Endothelial cell of umbilical vein (primary cell): ENCODE data around the gene CD2AP. TPM values are rescaled to one million over a fixed set of nuclear protein-coding genes. Genes with fewer than 3 reads are reported as not detected.

Source experiments
- BruUV-seq: library from RNA; stranded (reverse); fragments of 400-500 nt; replicated peaks from 2 replicates; lab custom pipeline; 2021; lab: Mats Ljungman, UMichigan
- CTCF ChIA-PET: fragments of 300-600, 350-600 bp; sonication (Branson Sonifier 250); formaldehyde crosslinking; loops from one replicate; lab custom pipeline; 2021; ENCODE audit warnings: antibody characterized with exemption, inconsistent platforms; lab: Charles Lee
- POLR2A ChIA-PET: fragments of 300-600, 350-600 bp; sonication (Branson Sonifier 250); formaldehyde crosslinking; loops from one replicate; lab custom pipeline; 2021; ENCODE audit warnings: antibody characterized with exemption, inconsistent platforms; lab: Charles Lee
- DNase-seq: peaks from one replicate; pipeline ENCODE4 v3.0.0-alpha.2; 2011; ENCODE audit warnings: low read depth, low spot score
- FAIRE-seq: peaks from 2 replicates; lab custom pipeline; 2011; peaks lifted over from hg19 to GRCh38; lab: Jason Lieb, UNC
- H2AFZ ChIP-seq: 2 replicates; pipeline ENCODE4 v1.6.0; 2012; ENCODE audit warnings: low read depth, low read length, control low read depth, inconsistent platforms
- H3K27ac ChIP-seq: 2 replicates; pipeline ENCODE4 v1.5.1; 2011; ENCODE audit warnings: low read depth, mild to moderate bottlenecking, control low read depth, low read length, moderate library complexity; ENCODE audit not compliant: insufficient read depth
- H3K27me3 ChIP-seq, 2 experiments: 2 replicates each; pipeline versions ENCODE4 v1.6.0 to v1.6.1; 2011; ENCODE audit warnings: low read length in 2 of 2, mixed read lengths in 1 of 2; ENCODE audit not compliant: control insufficient read depth in 2 of 2, insufficient read depth in 2 of 2
- H3K36me3 ChIP-seq, 2 experiments: 2 replicates in 1 of 2; 3 replicates in 1 of 2; pipeline ENCODE4 v1.5.1; 2011; ENCODE audit warnings: low read length in 2 of 2, mild to moderate bottlenecking in 1 of 2, moderate library complexity in 1 of 2; ENCODE audit not compliant: control insufficient read depth in 2 of 2, insufficient read depth in 2 of 2; ENCODE audit errors: extremely low read depth in 1 of 2
- H3K4me1 ChIP-seq: 3 replicates; pipeline ENCODE4 v1.5.1; 2011; ENCODE audit warnings: mild to moderate bottlenecking, low read length; ENCODE audit not compliant: control insufficient read depth, insufficient read depth; ENCODE audit errors: extremely low read depth
- H3K4me2 ChIP-seq: 2 replicates; pipeline ENCODE4 v1.6.1; 2011; ENCODE audit warnings: low read length, control low read depth, mixed read lengths; ENCODE audit not compliant: insufficient read depth
- H3K4me3 ChIP-seq, 3 experiments: fragments of 200-600 bp in 1 of 3; sonication (generic), shearing (Covaris generic) in 1 of 3; replicated peaks in 1 of 3; 2 replicates each; pipeline ENCODE4 v1.5.1; 2011 to 2016; ENCODE audit warnings: control low read depth in 3 of 3, low read length in 3 of 3, mild to moderate bottlenecking in 2 of 3, inconsistent platforms in 1 of 3, low read depth in 1 of 3, moderate library complexity in 1 of 3; ENCODE audit not compliant: insufficient read depth in 1 of 3
- H3K79me2 ChIP-seq: 2 replicates; pipeline ENCODE4 v1.6.0; 2012; ENCODE audit warnings: low read length, inconsistent platforms; ENCODE audit not compliant: control insufficient read depth, insufficient read depth
- H3K9ac ChIP-seq: replicated peaks from 2 replicates; pipeline ENCODE3; 2011; ENCODE audit warnings: low read length, control low read depth; ENCODE audit not compliant: insufficient read depth; ENCODE audit errors: extremely low read depth
- H3K9me1 ChIP-seq: replicated peaks from 3 replicates; pipeline ENCODE4 v1.6.0; 2011; ENCODE audit warnings: mild to moderate bottlenecking, low read length; ENCODE audit not compliant: control insufficient read depth, insufficient read depth; ENCODE audit errors: extremely low read depth
- H3K9me3 ChIP-seq: replicated peaks from 2 replicates; pipeline ENCODE4 v1.5.1; 2012; ENCODE audit warnings: low read length, inconsistent platforms; ENCODE audit not compliant: control insufficient read depth, insufficient read depth
- H4K20me1 ChIP-seq: replicated peaks from 2 replicates; pipeline ENCODE3; 2011; ENCODE audit warnings: mild to moderate bottlenecking, low read length; ENCODE audit not compliant: control insufficient read depth, insufficient read depth; ENCODE audit errors: extremely low read depth
- CTCF ChIP-seq, 2 donors: IDR thresholded peaks; 1 replicate in 1 of 2; 2 replicates in 1 of 2; pipeline ENCODE4 v1.5.1; 2011; ENCODE audit warnings: low read length in 2 of 2, mild to moderate bottlenecking in 2 of 2, moderate library complexity in 2 of 2, control low read depth in 1 of 2, inconsistent platforms in 1 of 2, low read depth in 1 of 2; ENCODE audit not compliant: insufficient read depth in 1 of 2; ENCODE audit errors: extremely low read depth in 1 of 2
- EZH2 ChIP-seq: IDR thresholded peaks from 2 replicates; pipeline ENCODE4 v1.6.1; 2012; ENCODE audit warnings: borderline replicate concordance, low read depth, mild to moderate bottlenecking, moderate library complexity, low read length, inconsistent platforms; ENCODE audit not compliant: severe bottlenecking
- FOS ChIP-seq: IDR thresholded peaks from 2 replicates; pipeline ENCODE4 v1.6.1; 2011; ENCODE audit warnings: mild to moderate bottlenecking, low read length, moderate library complexity, borderline replicate concordance; ENCODE audit not compliant: insufficient read depth
- GATA2 ChIP-seq: IDR thresholded peaks from 2 replicates; pipeline ENCODE4 v1.7.0; 2011; ENCODE audit warnings: low read depth, mild to moderate bottlenecking, moderate library complexity, mixed read lengths, low read length; ENCODE audit not compliant: insufficient read length, insufficient read depth
- JUN ChIP-seq: IDR thresholded peaks from 2 replicates; pipeline ENCODE4 v1.6.1; 2011; ENCODE audit warnings: borderline replicate concordance, low read depth; ENCODE audit not compliant: insufficient read length, insufficient read depth
- MYC ChIP-seq: IDR thresholded peaks from one replicate; pipeline ENCODE4 v1.6.1; 2011; ENCODE audit warnings: mild to moderate bottlenecking, low read depth, low read length
- POLR2A ChIP-seq: IDR thresholded peaks from 2 replicates; pipeline ENCODE4 v1.6.1; 2012; ENCODE audit warnings: low read depth, mild to moderate bottlenecking, control low read depth, low read length
- POLR2AphosphoS5 ChIP-seq: IDR thresholded peaks from 2 replicates; pipeline ENCODE4 v1.6.1; 2012; ENCODE audit warnings: low read depth, mild to moderate bottlenecking, control low read depth, low read length, moderate library complexity; ENCODE audit not compliant: insufficient read depth
- dilution Hi-C: fragments of 300-500 bp; cut with MboI; formaldehyde crosslinking; loops from one replicate; pipeline ENCODE4 v1.15.0; 2019; ENCODE audit warnings: low sequenced_read_pairs; ENCODE audit not compliant: extremely low pct_ligation_motif_present
- intact Hi-C: fragments of 100-400 bp; cut with micrococcal nuclease; formaldehyde crosslinking; loops from one replicate; pipeline ENCODE4 v1.10.0; 2022
- polyA plus RNA-seq, 4 experiments: library from polyadenylated mRNA; depleted of rRNA in 3 of 4; stranded (reverse) in 3 of 4; unstranded in 1 of 4; fragments of >200 nt; gene quantifications; 2 replicates each; pipeline versions ENCODE4 v1.2.1 to v1.2.3, GENCODE V29; 2011 to 2012; ENCODE audit warnings: missing spikeins in 1 of 4
- total RNA-seq: library from RNA; stranded (reverse); gene quantifications from 2 replicates; pipeline ENCODE4 v1.2.3, GENCODE V29; 2021
- TF ChIP-seq, protein P1 (sequence below): IDR thresholded peaks from 2 replicates; pipeline ENCODE4 v1.6.1; 2011; ENCODE audit not compliant: insufficient read depth, insufficient read length

Gene CD2AP
- total and polyA plus RNA-seq, 2 donors (not counting 3 experiments of a cell fraction or from before 2014, with no cell fraction given) = 4.2 to 39.8 TPM

- H3K4me3 ChIP-seq = no peak overlapping the region
- H3K79me2 ChIP-seq = peaks cover 83% of the 10 kb centered on the region
- BruUV-seq = no TSS peak
- peaks cover 8% of the 10 kb centered on the region for H3K4me1 ChIP-seq
- POLR2A ChIA-PET = no interaction called here
- peaks cover 14% of the 10 kb centered on the region for H4K20me1 ChIP-seq
- H3K9me1 ChIP-seq = no peaks in the 10 kb centered on the region
- intact Hi-C loops = no loop called here
- no peak overlapping the region for H3K9ac ChIP-seq
- CTCF ChIA-PET = no interaction called here
- DNase-seq = no peak
- no peak overlapping the region for H3K27ac ChIP-seq
- FAIRE-seq = no peak
- H3K27me3 ChIP-seq = no peaks in the 10 kb centered on the region
- no peak for TF ChIP-seq POLR2A
- no peak for TF ChIP-seq GATA2
- TF ChIP-seq, protein P1, sequence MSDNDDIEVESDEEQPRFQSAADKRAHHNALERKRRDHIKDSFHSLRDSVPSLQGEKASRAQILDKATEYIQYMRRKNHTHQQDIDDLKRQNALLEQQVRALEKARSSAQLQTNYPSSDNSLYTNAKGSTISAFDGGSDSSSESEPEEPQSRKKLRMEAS = no peak
- TF ChIP-seq EZH2 = no peak
- no peak for TF ChIP-seq JUN
- TF ChIP-seq MYC = no peak
- no peak for TF ChIP-seq CTCF (IDR thresholded peaks at IDR 0.05; ENCODE audit: extremely low read depth in 1 of 2, insufficient read depth in 1 of 2, low read depth in 1 of 2, low read length in 2 of 2)
- no peak for TF ChIP-seq POLR2AphosphoS5
- TF ChIP-seq FOS = no peak
- H3K4me2 ChIP-seq = no peak overlapping the region
- no peaks in the 10 kb centered on the region for H3K36me3 ChIP-seq
- no peak overlapping the region for H2AFZ ChIP-seq
- dilution Hi-C loops = no loop called here
- H3K9me3 ChIP-seq = no peaks in the 10 kb centered on the region
These were observed 18.5 kb downstream of the CD2AP start for GRCh38 chr6:47495954-47496545.
